CD14-positive monocyte (primary cell): ENCODE measurements around the gene ARID4B. TPM values are rescaled to one million over a fixed set of nuclear protein-coding genes. Genes with fewer than 3 reads are reported as not detected.

Source experiments
- DNase-seq, 3 donors: peaks; one replicate each; pipeline ENCODE4 v3.0.0-alpha.2; 2011 to 2022
- H2AFZ ChIP-seq: 2 replicates; pipeline ENCODE4 v1.6.0; 2012; ENCODE audit warnings: mild to moderate bottlenecking, low read depth, low read length, inconsistent platforms; ENCODE audit not compliant: insufficient read depth, poor library complexity, severe bottlenecking
- H3K27ac ChIP-seq, 2 donors: 1 replicate in 1 of 2; 2 replicates in 1 of 2; pipeline ENCODE4 v1.5.1; 2012 to 2013; ENCODE audit warnings: low read length in 2 of 2, control low read depth in 1 of 2, inconsistent platforms in 1 of 2, low read depth in 1 of 2, mild to moderate bottlenecking in 1 of 2
- H3K27me3 ChIP-seq, 2 donors: one replicate each; pipeline versions ENCODE4 v1.6.0 to v1.6.1; 2011 to 2013; ENCODE audit warnings: low read length in 2 of 2; ENCODE audit not compliant: control insufficient read depth in 2 of 2, insufficient read depth in 2 of 2
- H3K36me3 ChIP-seq, 2 donors: replicated peaks in 1 of 2; 1 replicate in 1 of 2; 2 replicates in 1 of 2; pipeline versions ENCODE4 v1.5.1 to v1.6.1; 2012 to 2013; ENCODE audit warnings: low read length in 2 of 2, control low read depth in 1 of 2, inconsistent platforms in 1 of 2, mild to moderate bottlenecking in 1 of 2; ENCODE audit not compliant: insufficient read depth in 2 of 2, control insufficient read depth in 1 of 2
- H3K4me1 ChIP-seq, 2 donors: 1 replicate in 1 of 2; 2 replicates in 1 of 2; pipeline versions ENCODE4 v1.5.1 to v1.6.1; 2012 to 2013; ENCODE audit warnings: low read length in 2 of 2, control low read depth in 1 of 2, inconsistent platforms in 1 of 2, mild to moderate bottlenecking in 1 of 2, moderate library complexity in 1 of 2; ENCODE audit not compliant: insufficient read depth in 2 of 2, control insufficient read depth in 1 of 2
- H3K4me2 ChIP-seq: replicated peaks from 2 replicates; pipeline ENCODE3; 2012; ENCODE audit warnings: low read length, moderate library complexity, mild to moderate bottlenecking; ENCODE audit not compliant: poor library complexity, severe bottlenecking; ENCODE audit errors: extremely low read depth
- H3K4me3 ChIP-seq, 3 experiments: fragments of 200-600 bp in 1 of 3; sonication (generic) in 1 of 3; replicated peaks in 1 of 3; 1 replicate in 2 of 3; 2 replicates in 1 of 3; pipeline ENCODE4 v1.5.1; 2011 to 2013; ENCODE audit warnings: low read length in 3 of 3, mild to moderate bottlenecking in 3 of 3, control low read depth in 2 of 3, low read depth in 2 of 3, inconsistent platforms in 1 of 3, moderate library complexity in 1 of 3
- H3K79me2 ChIP-seq: 2 replicates; pipeline ENCODE4 v1.6.0; 2012; ENCODE audit warnings: mild to moderate bottlenecking, control low read depth, inconsistent platforms, low read length, moderate library complexity; ENCODE audit not compliant: insufficient read depth
- H3K9ac ChIP-seq: 2 replicates; pipeline ENCODE4 v1.6.0; 2017; ENCODE audit warnings: low read length, mild to moderate bottlenecking; ENCODE audit not compliant: insufficient read depth, poor library complexity, severe bottlenecking
- H3K9me3 ChIP-seq, 2 donors: replicated peaks in 1 of 2; 1 replicate in 1 of 2; 2 replicates in 1 of 2; pipeline versions ENCODE4 v1.5.1 to v1.6.1; 2012 to 2013; ENCODE audit warnings: low read length in 2 of 2, control low read depth in 1 of 2; ENCODE audit not compliant: control insufficient read depth in 1 of 2, insufficient read depth in 1 of 2
- H4K20me1 ChIP-seq: 2 replicates; pipeline ENCODE4 v1.6.0; 2012; ENCODE audit warnings: mild to moderate bottlenecking, low read length, control low read depth, moderate library complexity; ENCODE audit not compliant: insufficient read depth
- H3K27ac Mint-ChIP-seq, 7 donors: one replicate each; pipeline ENCODE4 v1.8.0; 2020; ENCODE audit warnings: mild to moderate bottlenecking in 7 of 7, mixed read lengths in 7 of 7, moderate library complexity in 6 of 7, inconsistent platforms in 2 of 7
- H3K27me3 Mint-ChIP-seq, 3 donors: one replicate each; pipeline ENCODE4 v1.8.0; 2021 to 2022; ENCODE audit warnings: low read depth in 3 of 3, mild to moderate bottlenecking in 3 of 3, mixed read lengths in 3 of 3, moderate library complexity in 3 of 3, inconsistent platforms in 1 of 3
- H3K36me3 Mint-ChIP-seq, 2 donors: one replicate each; pipeline ENCODE4 v1.8.0; 2020; ENCODE audit warnings: mixed read lengths in 2 of 2, inconsistent platforms in 1 of 2, mild to moderate bottlenecking in 1 of 2
- H3K4me1 Mint-ChIP-seq: one replicate; pipeline ENCODE4 v1.8.0; 2020; ENCODE audit warnings: mild to moderate bottlenecking, mixed read lengths
- H3K4me3 Mint-ChIP-seq, 2 donors: one replicate each; pipeline ENCODE4 v1.8.0; 2020; ENCODE audit warnings: mild to moderate bottlenecking in 2 of 2, mixed read lengths in 2 of 2, moderate library complexity in 1 of 2
- H3K9me3 Mint-ChIP-seq, 7 donors: one replicate each; pipeline ENCODE4 v1.8.0; 2020 to 2022; ENCODE audit warnings: mixed read lengths in 7 of 7, mild to moderate bottlenecking in 6 of 7, moderate library complexity in 6 of 7, inconsistent platforms in 2 of 7
- WGBS: methylation state at CpG from one replicate; pipeline ENCODE4 v1.1.5; 2013; ENCODE audit warnings: missing lambda C conversion rate; ENCODE audit not compliant: insufficient coverage; 5-methylcytosine and 5-hydroxymethylcytosine counted together
- intact Hi-C, 2 donors: fragments of 100-400 bp; cut with micrococcal nuclease; formaldehyde crosslinking; loops; one replicate each; pipeline versions ENCODE4 v1.15.0 to v1.15.1; 2023
- polyA plus RNA-seq, 3 donors: library from polyadenylated mRNA; depleted of rRNA in 1 of 3; unstranded in 2 of 3; stranded (reverse) in 1 of 3; fragments of 300-500 nt in 2 of 3; fragments of >200 nt in 1 of 3; fragmentation: Illumina TruSeq in 2 of 3; gene quantifications; 1 replicate in 2 of 3; 2 replicates in 1 of 3; pipeline ENCODE4 v1.2.3, GENCODE V29; 2012 to 2021
- TF ChIP-seq, protein P1 (sequence below): fragments of 200-600 bp; IDR thresholded peaks from one replicate; pipeline ENCODE4 v1.8.0; 2022; ENCODE audit warnings: antibody characterized with exemption, mild to moderate bottlenecking

Gene ARID4B
- polyA plus RNA-seq, 3 donors, result 9.3 to 15.4 (median 11.1) TPM

DNA sequence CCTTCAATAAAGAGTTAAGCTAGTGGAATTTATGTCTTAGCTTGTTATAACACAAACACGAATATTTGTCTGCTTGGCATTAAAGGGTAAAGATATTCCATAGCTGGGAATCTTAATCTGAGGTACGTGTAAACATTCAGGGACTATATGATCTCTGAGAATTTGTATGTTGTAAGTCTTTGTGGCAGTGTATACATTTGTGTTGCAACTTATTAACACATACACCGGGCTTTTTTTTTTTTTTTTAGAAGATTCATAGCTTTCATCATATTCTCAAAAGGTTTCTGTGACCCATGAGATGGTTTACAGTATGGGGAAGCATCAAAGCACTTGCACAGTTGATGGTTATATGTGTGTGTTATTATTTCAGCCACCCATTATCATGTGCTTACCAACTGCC is 3.4 kb upstream of the ARID4B start:
- H3K9me3 Mint-ChIP-seq, result no peaks in the 10 kb centered on the region
- peaks cover 34 to 46% of the 10 kb centered on the region in 2 donors for H3K4me1 ChIP-seq
- peak in 2 of 3 donors; percentile 39 to 48 for DNase-seq
- no peak overlapping the region for H3K27ac ChIP-seq
- peaks cover 83% of the 10 kb centered on the region for H3K79me2 ChIP-seq
- H3K9me3 ChIP-seq, result no peaks in the 10 kb centered on the region
- no CpG with 5 or more reads among the region's 3 CpGs for WGBS
- peak overlapping the region in 4 of 7 donors; percentile 19 to 66 (median 43) for H3K27ac Mint-ChIP-seq
- no peaks in the 10 kb centered on the region for H3K27me3 ChIP-seq
- no peak overlapping the region for H3K4me3 ChIP-seq
- peaks cover 12% of the 10 kb centered on the region in 2 donors for H3K36me3 Mint-ChIP-seq
- peaks cover 62% of the 10 kb centered on the region for H4K20me1 ChIP-seq
- no peak overlapping the region for H3K9ac ChIP-seq
- H3K27me3 Mint-ChIP-seq, result peaks cover 0 to 2% (median 0%) of the 10 kb centered on the region in 3 donors
- H3K36me3 ChIP-seq, result peaks cover 9 to 13% of the 10 kb centered on the region in 2 donors
- intact Hi-C loops, result no loop called here
- H3K4me3 Mint-ChIP-seq, result no peak overlapping the region
- H3K4me1 Mint-ChIP-seq, result peaks cover 20% of the 10 kb centered on the region
- H2AFZ ChIP-seq, result no peak overlapping the region
- no peak overlapping the region for H3K4me2 ChIP-seq
- TF ChIP-seq, protein P1, sequence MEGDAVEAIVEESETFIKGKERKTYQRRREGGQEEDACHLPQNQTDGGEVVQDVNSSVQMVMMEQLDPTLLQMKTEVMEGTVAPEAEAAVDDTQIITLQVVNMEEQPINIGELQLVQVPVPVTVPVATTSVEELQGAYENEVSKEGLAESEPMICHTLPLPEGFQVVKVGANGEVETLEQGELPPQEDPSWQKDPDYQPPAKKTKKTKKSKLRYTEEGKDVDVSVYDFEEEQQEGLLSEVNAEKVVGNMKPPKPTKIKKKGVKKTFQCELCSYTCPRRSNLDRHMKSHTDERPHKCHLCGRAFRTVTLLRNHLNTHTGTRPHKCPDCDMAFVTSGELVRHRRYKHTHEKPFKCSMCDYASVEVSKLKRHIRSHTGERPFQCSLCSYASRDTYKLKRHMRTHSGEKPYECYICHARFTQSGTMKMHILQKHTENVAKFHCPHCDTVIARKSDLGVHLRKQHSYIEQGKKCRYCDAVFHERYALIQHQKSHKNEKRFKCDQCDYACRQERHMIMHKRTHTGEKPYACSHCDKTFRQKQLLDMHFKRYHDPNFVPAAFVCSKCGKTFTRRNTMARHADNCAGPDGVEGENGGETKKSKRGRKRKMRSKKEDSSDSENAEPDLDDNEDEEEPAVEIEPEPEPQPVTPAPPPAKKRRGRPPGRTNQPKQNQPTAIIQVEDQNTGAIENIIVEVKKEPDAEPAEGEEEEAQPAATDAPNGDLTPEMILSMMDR, result no peak

DNA sequence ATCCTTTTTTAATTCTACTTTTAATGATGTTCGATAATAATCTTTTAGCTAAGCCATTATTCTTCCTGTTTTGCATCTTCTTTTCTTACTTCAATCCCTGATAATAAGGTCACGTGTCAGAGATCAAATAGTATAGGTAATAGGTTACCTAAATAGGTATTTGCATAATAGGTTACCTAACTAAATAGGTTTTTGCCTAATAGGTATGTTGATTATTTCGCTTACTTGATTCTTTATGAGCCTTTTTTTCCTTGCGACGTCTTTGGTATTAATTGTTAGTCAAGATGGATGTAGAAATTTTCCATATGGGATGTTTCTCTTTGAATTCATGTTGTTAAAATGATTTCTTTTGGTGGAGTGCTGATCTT is 2.9 kb upstream of the ARID4B start:
- Histone ChIP-seq H3K36me3 (peaks cover 8% of the 10 kb centered on the region in 2 donors), H3K27ac (no peak overlapping the region), H3K4me2 (no peak overlapping the region), H3K27me3 (no peaks in the 10 kb centered on the region), H3K4me1 (peaks cover 36 to 51% of the 10 kb centered on the region in 2 donors), H3K9me3 (no peaks in the 10 kb centered on the region), H2AFZ (no peak overlapping the region), H4K20me1 (peaks cover 67% of the 10 kb centered on the region), H3K4me3 (no peak overlapping the region), H3K9ac (no peak overlapping the region), H3K79me2 (peaks cover 88% of the 10 kb centered on the region)
- TF ChIP-seq, protein P1, result no peak
- Mint-ChIP-seq H3K36me3 (peaks cover 8% of the 10 kb centered on the region in 2 donors), H3K4me1 (peaks cover 23% of the 10 kb centered on the region), H3K27me3 (peaks cover 0 to 2% (median 0%) of the 10 kb centered on the region in 3 donors), H3K4me3 (no peak overlapping the region), H3K27ac (peak overlapping the region in 1 of 7 donors; percentile 54), H3K9me3 (no peaks in the 10 kb centered on the region)
- WGBS, result 67% methylated on average over 1 of the region's 5 CpGs
- no peak for DNase-seq
- intact Hi-C loops, result no loop called here
